Muscle layer of duodenum (tissue), 2 donors: ENCODE measurements around the gene HRH1.
"Not testable (repeated sequence)": the region's sequence is repeated elsewhere in the genome, so short reads cannot be mapped to it uniquely, and the experiment has no call there.

Experiments used
- H3K27ac ChIP-seq: one replicate; pipeline ENCODE4 v1.7.0; 2013; ENCODE audit warnings: mild to moderate bottlenecking, low read length
- H3K27me3 ChIP-seq: one replicate; pipeline ENCODE4 v1.7.0; 2013; ENCODE audit warnings: low read depth, mild to moderate bottlenecking, control low read depth, low read length
- H3K36me3 ChIP-seq, 2 donors: one replicate each; pipeline ENCODE4 v1.7.0; 2013; ENCODE audit warnings: low read length in 2 of 2, control low read depth in 1 of 2, mild to moderate bottlenecking in 1 of 2; ENCODE audit not compliant: insufficient read depth in 2 of 2, control insufficient read depth in 1 of 2
- H3K4me1 ChIP-seq, 2 donors: one replicate each; pipeline ENCODE4 v1.7.0; 2013; ENCODE audit warnings: low read length in 2 of 2, mild to moderate bottlenecking in 2 of 2, control low read depth in 1 of 2, moderate library complexity in 1 of 2; ENCODE audit not compliant: insufficient read depth in 2 of 2, control insufficient read depth in 1 of 2
- H3K4me3 ChIP-seq, 2 donors: one replicate each; pipeline ENCODE4 v1.7.0; 2013; ENCODE audit warnings: low read length in 2 of 2, low read depth in 1 of 2, mild to moderate bottlenecking in 1 of 2
- H3K9me3 ChIP-seq, 2 donors: one replicate each; pipeline ENCODE4 v1.7.0; 2013; ENCODE audit warnings: low read length in 2 of 2, control low read depth in 1 of 2, mild to moderate bottlenecking in 1 of 2; ENCODE audit not compliant: control insufficient read depth in 1 of 2
- donor health status: healthy.

Gene HRH1

DNA sequence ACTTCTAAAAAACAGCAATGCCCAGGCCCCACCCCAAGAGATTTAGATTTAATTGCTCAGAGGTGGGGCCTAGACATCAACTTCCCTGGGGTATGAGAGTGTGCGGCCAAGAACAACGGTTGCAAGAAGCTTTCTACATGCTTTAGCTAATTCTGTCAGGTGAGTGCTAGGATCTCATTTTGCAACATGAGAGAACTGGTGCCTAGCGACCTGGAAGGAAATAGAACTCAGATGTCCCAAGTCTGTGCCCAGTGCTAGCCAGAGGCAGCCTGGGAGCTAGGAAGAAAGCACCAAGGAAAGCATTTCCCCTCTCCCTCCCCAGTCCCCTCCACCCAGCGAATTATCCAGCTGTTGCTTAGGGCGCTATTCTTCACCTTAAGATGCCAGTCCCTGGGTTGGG lies 22.9 kb upstream of the HRH1 start:
- Histone ChIP-seq H3K9me3 (no peaks in the 10 kb centered on the region), H3K4me3 (no peak overlapping the region), H3K27me3 (no peaks in the 10 kb centered on the region), H3K4me1 (no peaks in the 10 kb centered on the region), H3K27ac (no peak overlapping the region), H3K36me3 (no peaks in the 10 kb centered on the region)

DNA sequence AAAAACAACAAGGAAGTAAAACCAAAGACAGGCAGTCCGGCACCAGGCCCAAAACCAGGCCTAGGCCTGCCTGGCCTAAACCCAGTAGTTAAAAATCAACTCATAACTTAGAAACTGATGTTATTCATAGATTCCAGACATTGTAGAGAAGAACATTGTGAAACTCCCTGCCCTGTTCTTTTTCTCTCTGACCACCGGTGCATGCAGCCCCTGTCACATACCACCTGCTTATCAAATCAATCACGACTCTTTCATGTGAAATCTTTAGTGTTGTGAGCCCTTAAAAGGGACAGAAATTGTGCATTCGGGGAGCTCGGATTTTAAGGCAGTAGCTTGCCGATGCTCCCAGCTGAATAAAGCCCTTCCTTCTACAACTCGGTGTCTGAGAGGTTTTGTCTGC lies 22.4 kb upstream of the HRH1 start:
- H3K27ac ChIP-seq, H3K9me3 ChIP-seq, H3K4me1 ChIP-seq, H3K36me3 ChIP-seq, H3K4me3 ChIP-seq, H3K27me3 ChIP-seq: not testable (repeated sequence)

DNA sequence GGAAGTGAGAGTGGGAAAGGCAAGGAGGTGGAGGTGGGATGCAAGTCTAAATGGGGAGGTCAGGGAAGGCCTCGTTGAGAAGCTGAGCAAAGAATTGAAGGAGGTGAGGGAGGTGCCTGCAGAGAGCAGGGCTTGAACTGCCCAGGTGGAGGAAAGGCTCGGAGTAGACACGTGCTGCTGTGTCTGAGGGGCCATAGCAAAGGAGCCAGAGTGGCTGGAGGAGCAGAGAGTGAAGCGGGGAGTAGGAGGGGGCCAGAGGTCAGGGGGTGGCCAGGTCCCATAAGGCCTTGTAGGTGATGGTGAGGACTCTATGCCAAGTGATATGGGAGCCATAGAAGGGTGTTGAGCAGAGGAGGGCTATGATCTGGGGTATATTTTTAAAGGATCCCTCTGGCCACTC lies 21.4 kb upstream of the HRH1 start:
- Histone ChIP-seq H3K9me3 (no peaks in the 10 kb centered on the region), H3K36me3 (no peaks in the 10 kb centered on the region), H3K27me3 (no peaks in the 10 kb centered on the region), H3K4me1 (no peaks in the 10 kb centered on the region), H3K27ac (no peak overlapping the region), H3K4me3 (no peak overlapping the region)

DNA sequence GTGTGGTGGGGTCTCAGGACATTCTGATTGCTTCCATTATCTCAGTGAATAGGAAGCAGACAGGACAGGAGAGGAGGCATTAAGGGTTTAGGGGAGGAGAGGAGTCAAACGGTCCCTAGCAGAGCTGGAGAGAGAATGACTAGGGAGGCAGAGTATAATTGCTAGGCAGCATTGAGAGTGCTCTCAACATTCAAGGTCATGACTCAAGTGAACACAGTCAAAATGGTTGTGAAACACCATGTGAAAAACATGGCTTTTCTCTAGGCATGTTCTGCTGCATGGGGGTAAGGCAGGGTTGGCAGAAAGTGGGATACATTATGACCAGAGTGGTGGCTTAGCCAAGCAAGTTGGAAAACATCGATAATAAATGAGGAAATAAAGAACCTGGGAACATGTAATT lies 19.5 kb upstream of the HRH1 start:
- H3K36me3 ChIP-seq: no peaks in the 10 kb centered on the region
- H3K4me3 ChIP-seq: no peak overlapping the region
- H3K9me3 ChIP-seq: no peaks in the 10 kb centered on the region
- peaks cover 0 to 2% of the 10 kb centered on the region in 2 donors for H3K4me1 ChIP-seq
- H3K27ac ChIP-seq: no peak overlapping the region
- H3K27me3 ChIP-seq: no peaks in the 10 kb centered on the region

DNA sequence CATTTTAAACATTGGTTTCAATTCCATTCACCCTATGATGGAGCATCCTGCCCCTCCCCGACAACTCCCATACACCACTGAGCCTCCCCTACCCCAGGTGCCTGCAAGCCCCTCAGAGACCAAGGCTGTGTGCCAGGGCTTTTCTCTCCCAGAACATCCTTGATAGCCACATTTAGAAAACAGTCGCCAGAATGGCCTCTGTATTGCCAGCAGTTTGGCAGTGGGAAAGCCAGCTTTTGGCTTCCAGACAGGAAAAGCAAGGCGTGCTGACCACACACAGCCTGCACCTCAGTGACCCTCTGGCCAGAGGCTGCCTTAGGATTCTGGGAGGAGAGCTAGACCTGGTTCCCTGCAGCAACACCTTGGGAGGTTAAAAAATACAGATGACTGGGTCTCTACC lies 18.2 kb upstream of the HRH1 start:
- Histone ChIP-seq H3K4me1 (peaks cover 0 to 8% of the 10 kb centered on the region in 2 donors), H3K36me3 (no peaks in the 10 kb centered on the region), H3K4me3 (no peak overlapping the region), H3K27ac (no peak overlapping the region), H3K9me3 (no peaks in the 10 kb centered on the region), H3K27me3 (no peaks in the 10 kb centered on the region)

DNA sequence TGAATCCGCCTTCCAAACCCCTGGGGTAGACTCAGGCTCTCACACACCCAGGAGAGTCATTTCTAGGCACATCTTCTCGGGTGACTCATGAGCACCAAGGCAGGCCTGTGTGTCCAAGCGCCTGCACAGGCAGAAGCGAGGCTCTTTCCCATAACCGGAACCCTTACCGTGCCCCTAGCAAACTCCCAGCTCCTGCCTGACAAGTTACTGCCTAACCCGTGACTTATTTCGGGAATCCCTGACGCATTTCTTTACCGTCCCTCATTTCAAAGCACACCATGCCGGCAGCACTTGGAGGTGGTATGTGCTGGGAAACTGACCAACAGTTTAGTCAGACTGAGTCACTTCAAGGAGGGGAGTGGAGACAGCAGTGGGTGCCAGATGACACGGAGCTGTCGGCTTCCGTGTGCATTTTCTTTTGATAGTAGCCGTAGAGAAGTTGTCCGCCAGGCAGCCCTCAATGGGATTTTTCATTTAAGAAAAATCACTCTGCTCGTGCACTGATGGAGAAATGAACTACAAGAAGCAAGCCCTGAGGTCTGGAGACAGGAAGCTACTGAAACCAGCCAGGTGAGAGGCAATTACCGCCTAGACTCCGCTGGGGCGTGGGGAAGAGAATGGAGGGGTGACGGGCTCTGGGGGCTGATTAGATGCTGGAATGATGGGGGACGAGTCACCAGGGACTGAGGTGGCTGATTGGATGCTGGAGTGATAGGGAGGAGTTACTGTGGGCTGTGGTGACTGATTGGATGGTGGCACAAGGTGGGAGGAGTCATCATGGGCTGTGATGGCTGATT lies 17.3 kb upstream of the HRH1 start:
- H3K4me3 ChIP-seq: no peak overlapping the region

DNA sequence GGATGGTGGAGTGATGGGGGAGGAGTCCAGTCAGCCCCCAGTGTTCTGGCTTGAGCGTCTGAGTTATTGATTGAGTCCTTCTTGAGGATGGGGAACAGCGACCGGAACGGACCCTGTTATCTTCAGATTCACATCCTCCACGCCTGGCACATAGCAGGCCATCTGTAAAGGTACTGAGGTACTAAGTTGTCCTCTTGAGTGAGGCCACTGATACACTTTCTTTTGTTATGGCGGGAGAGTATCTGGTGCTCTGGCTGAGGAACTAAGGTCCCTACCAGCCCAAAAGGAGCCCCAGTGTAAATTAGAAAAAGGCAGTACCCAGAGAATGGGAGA lies 16.7 kb upstream of the HRH1 start:
- Histone ChIP-seq H3K36me3 (no peaks in the 10 kb centered on the region), H3K9me3 (no peaks in the 10 kb centered on the region), H3K27ac (no peak overlapping the region), H3K4me3 (no peak overlapping the region), H3K4me1 (peaks cover 0 to 8% of the 10 kb centered on the region in 2 donors), H3K27me3 (no peaks in the 10 kb centered on the region)

More for the DNA sequence above, 17.3 kb upstream of the HRH1 start:
- Histone ChIP-seq H3K36me3 (no peaks in the 10 kb centered on the region), H3K27me3 (no peaks in the 10 kb centered on the region), H3K4me1 (peaks cover 0 to 8% of the 10 kb centered on the region in 2 donors), H3K9me3 (no peaks in the 10 kb centered on the region), H3K27ac (no peak overlapping the region)

DNA sequence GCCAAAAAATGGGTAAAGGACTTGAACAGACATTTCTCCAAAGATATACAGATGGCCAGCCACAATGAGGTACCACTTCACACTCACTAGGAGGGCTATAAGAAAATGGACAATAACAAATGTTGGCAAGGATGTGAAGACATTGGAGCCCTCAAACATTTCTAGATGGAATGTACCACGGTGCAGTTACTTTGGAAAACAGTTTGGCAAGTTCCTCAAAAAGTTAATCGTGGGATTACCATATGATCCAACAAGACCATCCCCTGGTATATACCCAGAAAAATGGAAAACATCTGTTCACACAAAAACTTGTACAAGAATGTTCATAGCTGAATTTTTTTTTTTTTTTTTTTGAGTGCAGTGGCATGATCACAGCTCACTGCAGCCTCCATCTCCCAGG lies 15.9 kb upstream of the HRH1 start:
- Histone ChIP-seq H3K36me3 (no peaks in the 10 kb centered on the region), H3K4me3 (no peak overlapping the region), H3K27me3 (no peaks in the 10 kb centered on the region), H3K27ac (no peak overlapping the region), H3K4me1 (peaks cover 0 to 8% of the 10 kb centered on the region in 2 donors), H3K9me3 (no peaks in the 10 kb centered on the region)

DNA sequence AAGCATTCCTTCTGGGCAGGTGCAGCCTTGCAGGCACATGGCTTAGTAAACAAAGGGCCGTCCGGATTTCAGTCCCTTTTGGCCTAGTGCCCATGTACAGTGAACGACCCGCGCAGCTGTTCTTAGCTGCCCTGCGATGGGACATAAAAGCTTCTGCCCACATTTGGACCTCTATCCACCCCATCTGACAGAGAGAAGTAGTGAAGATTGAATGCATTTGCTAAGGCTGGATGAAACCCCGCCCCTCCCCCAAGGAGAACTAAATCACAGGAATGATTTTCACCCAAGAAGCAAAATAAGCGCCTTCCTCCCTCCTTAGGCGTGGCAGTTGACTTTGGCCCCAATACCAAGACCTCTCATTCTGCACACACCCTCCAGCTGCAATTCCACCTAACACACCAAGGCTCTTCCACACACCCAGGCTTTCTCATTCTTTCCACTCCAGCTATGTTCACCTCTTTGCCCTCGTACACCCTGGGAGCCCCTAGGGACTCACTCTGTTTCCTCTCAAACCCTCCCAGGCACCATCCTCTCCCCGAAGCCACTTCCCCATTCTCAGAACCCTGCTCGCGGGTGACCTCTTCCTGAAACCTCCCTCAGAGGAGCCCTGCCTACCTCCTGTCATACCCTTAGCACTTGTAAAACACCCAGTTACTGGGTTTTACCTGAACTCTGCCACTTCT lies 14.1 kb upstream of the HRH1 start:
- no peak overlapping the region for H3K4me3 ChIP-seq
- H3K36me3 ChIP-seq: no peaks in the 10 kb centered on the region
- H3K27ac ChIP-seq: peak overlapping the region; percentile 70
- peaks cover 0 to 8% of the 10 kb centered on the region in 2 donors for H3K4me1 ChIP-seq
- no peaks in the 10 kb centered on the region for H3K27me3 ChIP-seq
- no peaks in the 10 kb centered on the region for H3K9me3 ChIP-seq

DNA sequence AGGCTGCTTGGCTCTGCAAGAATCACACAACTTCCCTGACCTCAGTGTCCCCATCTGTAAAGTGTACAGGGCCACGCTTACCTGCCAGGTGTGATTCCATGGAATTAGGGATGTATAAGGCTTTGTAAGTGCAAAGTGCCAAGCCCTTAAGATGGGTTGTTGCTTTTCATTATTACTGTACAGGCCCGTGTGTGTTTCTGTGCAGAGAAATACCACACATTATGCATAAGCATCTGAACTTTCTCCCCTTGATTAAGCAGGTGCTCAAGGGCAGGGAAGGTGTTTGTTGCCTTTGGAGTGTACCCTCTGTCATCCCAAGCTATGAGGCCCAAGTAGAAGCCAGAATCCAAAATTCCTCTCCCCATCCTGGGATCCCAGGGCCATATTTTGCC lies 13.6 kb upstream of the HRH1 start:
- no peaks in the 10 kb centered on the region for H3K9me3 ChIP-seq
- peak overlapping the region; percentile 70 for H3K27ac ChIP-seq
- peaks cover 0 to 8% of the 10 kb centered on the region in 2 donors for H3K4me1 ChIP-seq
- no peaks in the 10 kb centered on the region for H3K36me3 ChIP-seq
- H3K27me3 ChIP-seq: no peaks in the 10 kb centered on the region
- no peak overlapping the region for H3K4me3 ChIP-seq

DNA sequence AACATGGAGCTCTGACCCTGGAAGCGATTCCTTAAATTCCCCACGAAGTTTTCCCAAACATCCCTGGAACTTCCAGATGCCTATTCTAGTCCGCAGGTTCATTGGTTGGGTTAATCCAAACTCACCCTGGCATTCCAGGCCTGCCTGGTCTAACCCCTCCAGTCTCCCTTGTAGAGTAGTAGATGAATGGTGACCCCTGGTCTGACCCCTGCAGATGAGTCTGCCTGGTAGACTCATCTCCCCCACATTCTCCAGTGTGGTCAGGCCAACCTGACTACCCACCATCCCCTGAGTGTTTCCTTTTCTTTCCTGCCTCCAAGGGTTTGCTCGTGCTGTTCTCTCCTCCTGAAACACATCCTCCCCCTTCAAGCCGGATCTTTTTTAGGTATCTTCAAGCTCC lies 10.8 kb upstream of the HRH1 start:
- Histone ChIP-seq H3K27ac (no peak overlapping the region), H3K27me3 (no peaks in the 10 kb centered on the region), H3K9me3 (no peaks in the 10 kb centered on the region), H3K4me1 (peaks cover 0 to 8% of the 10 kb centered on the region in 2 donors), H3K36me3 (no peaks in the 10 kb centered on the region), H3K4me3 (no peak overlapping the region)

DNA sequence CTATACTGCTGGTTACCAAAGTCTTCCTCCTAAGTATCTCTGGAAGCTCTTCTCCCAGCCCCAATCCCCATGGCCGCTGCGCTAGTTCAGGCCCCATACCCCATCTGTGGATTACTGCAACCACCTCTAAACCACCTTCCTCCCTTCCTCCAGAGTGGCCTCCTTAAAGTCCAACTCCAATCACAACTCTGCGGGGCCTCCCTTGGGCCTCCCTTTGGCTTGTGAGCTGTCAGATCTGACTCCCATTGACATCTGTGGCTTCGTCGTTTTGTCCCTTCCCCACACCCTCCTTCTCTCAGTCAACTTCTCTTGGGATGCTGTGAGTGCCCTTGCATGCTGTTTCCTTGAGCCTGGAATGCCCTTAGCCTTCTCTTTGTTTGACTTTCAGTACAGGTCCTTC lies 9.3 kb upstream of the HRH1 start:
- H3K27me3 ChIP-seq: no peaks in the 10 kb centered on the region
- no peak overlapping the region for H3K4me3 ChIP-seq
- H3K4me1 ChIP-seq: peaks cover 0 to 5% of the 10 kb centered on the region in 2 donors
- no peak overlapping the region for H3K27ac ChIP-seq
- H3K36me3 ChIP-seq: no peaks in the 10 kb centered on the region
- no peaks in the 10 kb centered on the region for H3K9me3 ChIP-seq
